GM12878 (cell line): Measurements from ENCODE around the gene TAOK2. TPM values are rescaled to one million over a fixed set of nuclear protein-coding genes. Genes with fewer than 3 reads are reported as not detected.
A peak's percentile ranks its signal among the peaks of the same experiment; 100 is the strongest.

ENCODE experiments used
- ATAC-seq: fragments of 200-7000 bp; cut with Tn5 transposase; 3 replicates; pipeline ENCODE4 v1.9.1; 2020; ENCODE audit warnings: mild to moderate bottlenecking, moderate library complexity
- BruUV-seq: library from RNA; stranded (reverse); fragments of 400-500 nt; replicated peaks from 2 replicates; lab custom pipeline; 2021; lab: Mats Ljungman, UMichigan
- CTCF ChIA-PET: fragments of 300-600 bp; sonication (Branson Sonifier 250); formaldehyde crosslinking; extraction: SDS; loops from one replicate; lab custom pipeline; 2021; ENCODE audit warnings: inconsistent platforms; lab: Yijun Ruan, JAX
- POLR2A ChIA-PET: fragments of 350-600 bp; formaldehyde crosslinking; extraction: SDS; loops from one replicate; lab custom pipeline; 2021; ENCODE audit warnings: inconsistent platforms; lab: Charles Lee
- RAD21 ChIA-PET: fragments of 300-600 bp; sonication (Branson Sonifier 250); formaldehyde crosslinking; loops from one replicate; lab custom pipeline; 2023; ENCODE audit warnings: antibody characterized with exemption; ENCODE audit not compliant: unreplicated experiment; lab: Charles Lee
- SMC1A ChIA-PET: fragments of 300-600 bp; sonication (Branson Sonifier 250); formaldehyde crosslinking; loops from one replicate; lab custom pipeline; 2023; ENCODE audit not compliant: unreplicated experiment, uncharacterized antibody; lab: Charles Lee
- DNase-seq: peaks from one replicate; pipeline ENCODE4 v3.0.0-alpha.2; 2011; ENCODE audit warnings: low read depth, low spot score
- FAIRE-seq: peaks from 3 replicates; lab custom pipeline; 2011; peaks lifted over from hg19 to GRCh38; lab: Jason Lieb, UNC
- H2AFZ ChIP-seq: 2 replicates; pipeline ENCODE4 v1.6.0; 2011; ENCODE audit warnings: low read depth, low read length, control low read depth; ENCODE audit not compliant: control insufficient read depth
- H3K27ac ChIP-seq: 2 replicates; pipeline ENCODE4 v1.5.1; 2011; ENCODE audit warnings: control low read depth; ENCODE audit not compliant: control insufficient read depth, insufficient read depth
- H3K27me3 ChIP-seq, 2 experiments: replicated peaks in 1 of 2; 2 replicates each; pipeline versions ENCODE4 v1.6.0 to v1.6.1; 2011; ENCODE audit warnings: low read length in 1 of 2; ENCODE audit not compliant: control insufficient read depth in 2 of 2, insufficient read depth in 2 of 2
- H3K36me3 ChIP-seq, 2 experiments: 2 replicates each; pipeline ENCODE4 v1.5.1; 2011; ENCODE audit warnings: low read length in 1 of 2; ENCODE audit not compliant: control insufficient read depth in 2 of 2, insufficient read depth in 2 of 2
- H3K4me1 ChIP-seq: 2 replicates; pipeline ENCODE4 v1.6.1; 2011; ENCODE audit warnings: mild to moderate bottlenecking, low read length, moderate library complexity, mixed read lengths; ENCODE audit not compliant: control insufficient read depth, insufficient read depth
- H3K4me2 ChIP-seq: 2 replicates; pipeline ENCODE4 v1.6.0; 2011; ENCODE audit warnings: control low read depth; ENCODE audit not compliant: control insufficient read depth, insufficient read depth
- H3K4me3 ChIP-seq: fragments of 200-600 bp; sonication (generic); 2 replicates; pipeline ENCODE4 v1.5.1; 2016
- H3K79me2 ChIP-seq: 2 replicates; pipeline ENCODE4 v1.6.0; 2011; ENCODE audit warnings: low read length; ENCODE audit not compliant: control insufficient read depth, insufficient read depth
- H3K9ac ChIP-seq: 2 replicates; pipeline ENCODE4 v1.8.0; 2011; ENCODE audit warnings: low read length, control low read depth, mixed read lengths; ENCODE audit not compliant: control insufficient read depth, insufficient read depth
- H3K9me3 ChIP-seq: replicated peaks from 3 replicates; pipeline ENCODE4 v1.5.1; 2011; ENCODE audit warnings: mild to moderate bottlenecking, low read length; ENCODE audit not compliant: control insufficient read depth, insufficient read depth
- H4K20me1 ChIP-seq: 2 replicates; pipeline ENCODE4 v1.6.0; 2011; ENCODE audit not compliant: control insufficient read depth, insufficient read depth
- FOXM1 ChIP-seq: IDR thresholded peaks from 2 replicates; pipeline ENCODE4 v1.6.1; 2012; ENCODE audit warnings: low read depth, mild to moderate bottlenecking, inconsistent platforms, low read length, moderate library complexity
- MYC ChIP-seq: IDR thresholded peaks from 2 replicates; pipeline ENCODE4 v1.6.1; 2011; ENCODE audit warnings: mild to moderate bottlenecking, low read length, moderate library complexity, inconsistent platforms; ENCODE audit not compliant: insufficient read depth, insufficient replicate concordance, insufficient read length, severe bottlenecking
- RAD21 ChIP-seq: IDR thresholded peaks from 2 replicates; pipeline ENCODE4 v1.6.1; 2011; ENCODE audit warnings: mild to moderate bottlenecking, low read depth, low read length, moderate library complexity; ENCODE audit not compliant: insufficient read depth
- REST ChIP-seq: IDR thresholded peaks from 2 replicates; pipeline ENCODE4 v1.6.1; 2012; ENCODE audit warnings: mild to moderate bottlenecking, low read depth, low read length
- ZNF384 ChIP-seq: IDR thresholded peaks from 2 replicates; pipeline ENCODE4 v1.6.1; 2012; ENCODE audit warnings: low read depth, mild to moderate bottlenecking, low read length, improper control_type of control experiment, borderline replicate concordance
- WGBS: methylation state at CpG from one replicate; pipeline ENCODE4 v1.1.6; 2016; ENCODE audit warnings: low lambda C conversion rate; ENCODE audit not compliant: insufficient replicate concordance, insufficient coverage; ENCODE audit errors: missing lambda C conversion rate; 5-methylcytosine and 5-hydroxymethylcytosine counted together
- in situ Hi-C: fragments of 300-500 bp; cut with MboI; formaldehyde crosslinking; loops from 9 replicates; pipeline ENCODE4 v1.14.3; 2018; ENCODE audit warnings: mixed read lengths
- intact Hi-C: fragments of 100-400 bp; cut with micrococcal nuclease; formaldehyde crosslinking; loops from one replicate; pipeline ENCODE4 v1.14.2; 2022; ENCODE audit not compliant: unreplicated experiment
- polyA plus RNA-seq, 11 experiments: library from polyadenylated mRNA; depleted of rRNA in 4 of 11; unstranded in 6 of 11; stranded (reverse) in 5 of 11; fragments of >200 nt; fragmentation: Nextera tagmentation in 4 of 11; fragmentation: Illumina TruSeq in 1 of 11; extraction: Ambion mirVana in 4 of 11; extraction: Trizol in 1 of 11; gene quantifications; 1 replicate in 1 of 11; 2 replicates in 10 of 11; pipeline versions ENCODE4 v1.2.1 to v1.2.3, GENCODE V29; 2011 to 2016; ENCODE audit warnings: inconsistent platforms in 2 of 11, missing spikeins in 2 of 11, low read depth in 1 of 11
- total RNA-seq, 4 experiments: library from RNA; depleted of rRNA in 3 of 4; stranded (reverse); fragments of >200 nt in 3 of 4; fragmentation: Illumina TruSeq in 1 of 4; extraction: Trizol in 1 of 4; gene quantifications; 2 replicates each; pipeline versions ENCODE4 v1.2.1 to v1.2.3, GENCODE V29; 2013 to 2021

The TAOK2 gene
- total and polyA plus RNA-seq, 10 of the 15 experiments (the other 5 are each of a cell fraction or from before 2014, with no cell fraction given), result 0.14 to 40.2 (median 11.6) TPM

- Histone ChIP-seq H3K4me1 (peaks cover 3% of the 10 kb centered on the region; the same call in 1 of the 2 replicates), H3K4me3 (no peak overlapping the region), H4K20me1 (no peaks in the 10 kb centered on the region; the same call in 1 of the 2 replicates), H2AFZ (no peak overlapping the region), H3K9ac (no peak overlapping the region), H3K27me3 (peaks cover 6 to 14% of the 10 kb centered on the region in 2 experiments; a peak in 3 of 4 replicates), H3K4me2 (no peak overlapping the region), H3K27ac (no peak overlapping the region), H3K36me3 (no peaks in the 10 kb centered on the region), H3K79me2 (no peaks in the 10 kb centered on the region), H3K9me3 (no peaks in the 10 kb centered on the region)
- TF ChIP-seq RAD21, result no peak
- peak; percentile 89 for TF ChIP-seq REST
- no peak for TF ChIP-seq MYC
- no peak for TF ChIP-seq FOXM1
- no peak for TF ChIP-seq ZNF384
- intact Hi-C loops, result loop anchor here (10.0 kb wide), 1 partner anchor 124 kb away; the partner anchor contains the start of gene ASPHD1
- SMC1A ChIA-PET, result no interaction called here
- no TSS peak for BruUV-seq
- POLR2A ChIA-PET, result interaction anchor here (0.8 kb wide), 1 partner anchor 18 kb away, joined by 3 read pairs; the partner anchor contains the start of gene DOC2A
- RAD21 ChIA-PET, result no interaction called here
- CTCF ChIA-PET, result interaction anchor here (0.6 to 0.7 kb wide), 2 partner anchors 10 to 15 kb away, joined by 3 read pairs; no protein-coding TSS in a partner anchor
- ATAC-seq (peak; percentile 62), FAIRE-seq (no peak), DNase-seq (no peak)
- in situ Hi-C loops, result loop anchor here (5.0 kb wide), 1 partner anchor 331 kb away; no protein-coding TSS in a partner anchor
- WGBS, result 15% methylated on average over 17 of the region's 18 CpGs
Measured at GRCh38 chr16:30028438-30029076, 54.9 kb downstream of the TAOK2 start.
